ENCODE data around the gene PRKAR2B. TPM values are rescaled to one million over a fixed set of nuclear protein-coding genes. Genes with fewer than 3 reads are reported as not detected.

Gene PRKAR2B
- 8.5 TPM for total RNA-seq (2013)
- polyA plus RNA-seq (1 to 10 TPM; 2.5 to 5.6 (median 3.5) TPM), polyA minus RNA-seq (2.1 and 2.8 TPM in 2 replicates), total RNA-seq (2.1 to 17.9 (median 13.2) reads per million in 11 experiments)

DNA sequence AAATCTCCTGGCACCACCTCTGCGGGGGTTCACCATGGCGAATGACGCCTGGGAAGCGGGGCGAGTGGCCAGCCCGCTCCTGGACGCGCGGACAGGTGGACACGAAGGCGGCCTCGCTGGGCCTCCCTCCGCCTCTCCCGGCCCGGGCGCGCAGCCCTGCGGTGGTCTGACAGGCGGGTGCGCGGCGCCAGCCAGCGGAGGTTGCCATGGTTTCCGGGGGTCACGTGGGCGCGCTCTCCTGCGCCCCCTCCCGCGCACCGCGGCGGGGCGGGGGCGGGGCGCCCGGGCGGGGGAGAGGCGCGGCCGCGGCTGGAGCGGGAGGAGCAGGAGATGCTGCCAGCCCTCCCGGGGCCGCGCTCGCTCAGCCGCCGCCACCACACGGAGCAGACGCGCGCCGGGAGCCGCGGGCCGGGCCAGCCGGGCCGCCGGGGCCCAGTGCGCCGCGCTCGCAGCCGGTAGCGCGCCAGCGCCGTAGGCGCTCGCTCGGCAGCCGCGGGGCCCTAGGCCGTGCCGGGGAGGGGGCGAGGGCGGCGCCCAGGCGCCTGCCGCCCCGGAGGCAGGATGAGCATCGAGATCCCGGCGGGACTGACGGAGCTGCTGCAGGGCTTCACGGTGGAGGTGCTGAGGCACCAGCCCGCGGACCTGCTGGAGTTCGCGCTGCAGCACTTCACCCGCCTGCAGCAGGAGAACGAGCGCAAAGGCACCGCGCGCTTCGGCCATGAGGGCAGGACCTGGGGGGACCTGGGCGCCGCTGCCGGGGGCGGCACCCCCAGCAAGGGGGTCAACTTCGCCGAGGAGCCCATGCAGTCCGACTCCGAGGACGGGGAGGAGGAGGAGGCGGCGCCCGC is at the start of gene PRKAR2B:
Gene PRKAR2B, plus strand, starts transcription at position 359 of the 848 bp plus-strand sequence. Its CDS starts 203 bp downstream, at position 562.
- Histone ChIP-seq H3K27me3 (ENCODE audit: control insufficient read depth in 2 of 2, insufficient read depth in 2 of 2, low read length in 2 of 2) (no peaks in the 10 kb centered on the region), H3K27ac (ENCODE audit: low read depth in 1 of 2, low read length in 2 of 2) (peak within 1 kb of the TSS in 1 of 2 donors; percentile 9), H3K36me3 (replicated peaks in 1 of 2; ENCODE audit: control insufficient read depth in 1 of 2, insufficient read depth in 2 of 2, low read length in 2 of 2) (no peaks in the 10 kb centered on the region), H2AFZ (ENCODE audit: insufficient read depth, low read depth, low read length, poor library complexity, severe bottlenecking) (peak within 1 kb of the TSS; percentile 85), H3K4me2 (replicated peaks; ENCODE audit: extremely low read depth, low read length, poor library complexity, severe bottlenecking) (peak within 1 kb of the TSS; percentile 93), H3K4me1 (ENCODE audit: control insufficient read depth in 1 of 2, insufficient read depth in 2 of 2, low read length in 2 of 2) (peaks cover 19 to 36% of the 10 kb centered on the region in 2 donors), H3K79me2 (ENCODE audit: insufficient read depth, low read length) (peaks cover 31% of the 10 kb centered on the region), H3K4me3 (replicated peaks in 1 of 3; ENCODE audit: low read depth in 2 of 3, low read length in 3 of 3) (peak within 1 kb of the TSS; percentile 44 to 90 (median 88)), H3K9me3 (replicated peaks in 1 of 2; ENCODE audit: control insufficient read depth in 1 of 2, insufficient read depth in 1 of 2, low read length in 2 of 2) (no peaks in the 10 kb centered on the region), H4K20me1 (ENCODE audit: insufficient read depth, low read length) (no peaks in the 10 kb centered on the region), H3K9ac (ENCODE audit: insufficient read depth, low read length, poor library complexity, severe bottlenecking) (peak within 1 kb of the TSS; percentile 62)
- intact Hi-C loops (cut with micrococcal nuclease) = no loop called here
- Mint-ChIP-seq H3K4me3 (peak within 1 kb of the TSS; percentile 91 to 94), H3K36me3 (peaks cover 0 to 2% of the 10 kb centered on the region in 2 donors), H3K9me3 (peaks cover 0 to 3% (median 0%) of the 10 kb centered on the region in 7 donors), H3K4me1 (peaks cover 38% of the 10 kb centered on the region), H3K27me3 (ENCODE audit: low read depth in 3 of 3) (peaks cover 0 to 3% (median 0%) of the 10 kb centered on the region in 3 donors), H3K27ac (peak within 1 kb of the TSS in 3 of 7 donors; percentile 33 to 66 (median 63))
- WGBS (ENCODE audit: insufficient coverage) = under 1% methylated on average over 105 of the region's 110 CpGs
- TF ChIP-seq, protein P1, sequence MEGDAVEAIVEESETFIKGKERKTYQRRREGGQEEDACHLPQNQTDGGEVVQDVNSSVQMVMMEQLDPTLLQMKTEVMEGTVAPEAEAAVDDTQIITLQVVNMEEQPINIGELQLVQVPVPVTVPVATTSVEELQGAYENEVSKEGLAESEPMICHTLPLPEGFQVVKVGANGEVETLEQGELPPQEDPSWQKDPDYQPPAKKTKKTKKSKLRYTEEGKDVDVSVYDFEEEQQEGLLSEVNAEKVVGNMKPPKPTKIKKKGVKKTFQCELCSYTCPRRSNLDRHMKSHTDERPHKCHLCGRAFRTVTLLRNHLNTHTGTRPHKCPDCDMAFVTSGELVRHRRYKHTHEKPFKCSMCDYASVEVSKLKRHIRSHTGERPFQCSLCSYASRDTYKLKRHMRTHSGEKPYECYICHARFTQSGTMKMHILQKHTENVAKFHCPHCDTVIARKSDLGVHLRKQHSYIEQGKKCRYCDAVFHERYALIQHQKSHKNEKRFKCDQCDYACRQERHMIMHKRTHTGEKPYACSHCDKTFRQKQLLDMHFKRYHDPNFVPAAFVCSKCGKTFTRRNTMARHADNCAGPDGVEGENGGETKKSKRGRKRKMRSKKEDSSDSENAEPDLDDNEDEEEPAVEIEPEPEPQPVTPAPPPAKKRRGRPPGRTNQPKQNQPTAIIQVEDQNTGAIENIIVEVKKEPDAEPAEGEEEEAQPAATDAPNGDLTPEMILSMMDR (IDR thresholded peaks at IDR 0.05) = no peak
- DNase-seq = peak; percentile 38 to 61 (median 55)

DNA sequence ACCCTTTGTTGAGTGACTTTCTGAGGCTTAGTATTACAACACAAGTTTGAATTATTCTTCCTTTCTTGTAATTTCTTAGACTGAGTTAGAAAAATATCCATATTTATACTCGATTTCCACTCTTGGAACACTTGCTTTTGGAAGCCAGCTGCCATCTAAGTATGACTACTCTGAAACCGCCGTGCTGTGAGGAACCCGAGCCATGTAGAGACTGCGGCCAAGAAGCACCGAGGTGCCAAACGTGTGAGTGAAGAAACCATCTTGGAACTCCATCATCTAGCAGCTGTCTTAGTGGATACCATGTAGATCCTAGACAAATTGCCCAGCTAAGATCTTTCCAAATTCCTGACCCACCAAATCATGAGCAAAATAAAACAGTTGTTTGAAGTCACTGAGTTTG is 49.7 kb upstream of the PRKAR2B start:
- no peaks in the 10 kb centered on the region for H4K20me1 ChIP-seq (ENCODE audit: insufficient read depth, low read length)
- intact Hi-C loops (cut with micrococcal nuclease) = no loop called here
- WGBS (ENCODE audit: insufficient coverage) = 96% methylated on average over 7 of the region's 7 CpGs
- DNase-seq = no peak
- H3K4me2 ChIP-seq (replicated peaks; ENCODE audit: extremely low read depth, low read length, poor library complexity, severe bottlenecking) = no peak overlapping the region
- Mint-ChIP-seq H3K4me3 (no peak overlapping the region), H3K4me1 (peaks cover 18% of the 10 kb centered on the region), H3K27ac (no peak overlapping the region), H3K27me3 (ENCODE audit: low read depth in 3 of 3) (peaks cover 0 to 3% (median 0%) of the 10 kb centered on the region in 3 donors), H3K9me3 (peaks cover 0 to 6% (median 0%) of the 10 kb centered on the region in 7 donors), H3K36me3 (no peaks in the 10 kb centered on the region)
- no peak overlapping the region for H2AFZ ChIP-seq (ENCODE audit: insufficient read depth, low read depth, low read length, poor library complexity, severe bottlenecking)
- H3K27me3 ChIP-seq (ENCODE audit: control insufficient read depth in 2 of 2, insufficient read depth in 2 of 2, low read length in 2 of 2) = no peaks in the 10 kb centered on the region
- H3K36me3 ChIP-seq (replicated peaks in 1 of 2; ENCODE audit: control insufficient read depth in 1 of 2, insufficient read depth in 2 of 2, low read length in 2 of 2) = no peaks in the 10 kb centered on the region
- no peak overlapping the region for H3K9ac ChIP-seq (ENCODE audit: insufficient read depth, low read length, poor library complexity, severe bottlenecking)
- no peaks in the 10 kb centered on the region for H3K9me3 ChIP-seq (replicated peaks in 1 of 2; ENCODE audit: control insufficient read depth in 1 of 2, insufficient read depth in 1 of 2, low read length in 2 of 2)
- peaks cover 3 to 15% of the 10 kb centered on the region in 2 donors for H3K4me1 ChIP-seq (ENCODE audit: control insufficient read depth in 1 of 2, insufficient read depth in 2 of 2, low read length in 2 of 2)
- TF ChIP-seq, protein P1 (IDR thresholded peaks at IDR 0.05) = no peak
- H3K4me3 ChIP-seq (replicated peaks in 1 of 3; ENCODE audit: low read depth in 2 of 3, low read length in 3 of 3) = no peak overlapping the region
- no peak overlapping the region for H3K27ac ChIP-seq (ENCODE audit: low read depth in 1 of 2, low read length in 2 of 2)
- H3K79me2 ChIP-seq (ENCODE audit: insufficient read depth, low read length) = no peaks in the 10 kb centered on the region

Data from CD14-positive monocyte (primary cell).